ENCODE results near the gene PSMA6. TPM values are rescaled to one million over a fixed set of nuclear protein-coding genes. Genes with fewer than 3 reads are reported as not detected.

Gene PSMA6
- total and polyA plus RNA-seq, 2 of the 13 experiments (the other 11 are each of a cell fraction or from before 2014, with no cell fraction given), result 525 to 1,109 TPM

DNA sequence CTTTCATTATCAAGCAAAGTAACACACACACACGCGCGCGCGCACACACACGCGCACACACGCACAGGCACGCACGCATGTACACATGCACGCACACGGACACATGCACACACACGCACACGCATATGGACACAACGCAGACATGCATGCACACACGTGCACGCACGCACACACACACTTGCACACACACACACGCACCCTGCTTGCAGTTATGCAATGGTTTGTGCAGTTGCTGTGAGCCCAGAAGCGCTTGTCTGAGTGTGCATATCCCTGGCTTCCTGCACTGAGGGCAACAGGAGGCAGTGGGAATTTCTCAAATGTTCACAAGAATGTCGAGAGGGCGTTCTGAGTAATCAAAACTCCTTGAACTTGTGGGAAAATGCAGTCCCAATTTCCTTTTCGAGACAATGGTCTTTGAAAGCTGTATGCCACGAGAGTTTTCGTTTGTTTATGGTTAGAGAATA, 70.8 kb downstream of the PSMA6 start (continued):
- TF ChIP-seq, protein P1, sequence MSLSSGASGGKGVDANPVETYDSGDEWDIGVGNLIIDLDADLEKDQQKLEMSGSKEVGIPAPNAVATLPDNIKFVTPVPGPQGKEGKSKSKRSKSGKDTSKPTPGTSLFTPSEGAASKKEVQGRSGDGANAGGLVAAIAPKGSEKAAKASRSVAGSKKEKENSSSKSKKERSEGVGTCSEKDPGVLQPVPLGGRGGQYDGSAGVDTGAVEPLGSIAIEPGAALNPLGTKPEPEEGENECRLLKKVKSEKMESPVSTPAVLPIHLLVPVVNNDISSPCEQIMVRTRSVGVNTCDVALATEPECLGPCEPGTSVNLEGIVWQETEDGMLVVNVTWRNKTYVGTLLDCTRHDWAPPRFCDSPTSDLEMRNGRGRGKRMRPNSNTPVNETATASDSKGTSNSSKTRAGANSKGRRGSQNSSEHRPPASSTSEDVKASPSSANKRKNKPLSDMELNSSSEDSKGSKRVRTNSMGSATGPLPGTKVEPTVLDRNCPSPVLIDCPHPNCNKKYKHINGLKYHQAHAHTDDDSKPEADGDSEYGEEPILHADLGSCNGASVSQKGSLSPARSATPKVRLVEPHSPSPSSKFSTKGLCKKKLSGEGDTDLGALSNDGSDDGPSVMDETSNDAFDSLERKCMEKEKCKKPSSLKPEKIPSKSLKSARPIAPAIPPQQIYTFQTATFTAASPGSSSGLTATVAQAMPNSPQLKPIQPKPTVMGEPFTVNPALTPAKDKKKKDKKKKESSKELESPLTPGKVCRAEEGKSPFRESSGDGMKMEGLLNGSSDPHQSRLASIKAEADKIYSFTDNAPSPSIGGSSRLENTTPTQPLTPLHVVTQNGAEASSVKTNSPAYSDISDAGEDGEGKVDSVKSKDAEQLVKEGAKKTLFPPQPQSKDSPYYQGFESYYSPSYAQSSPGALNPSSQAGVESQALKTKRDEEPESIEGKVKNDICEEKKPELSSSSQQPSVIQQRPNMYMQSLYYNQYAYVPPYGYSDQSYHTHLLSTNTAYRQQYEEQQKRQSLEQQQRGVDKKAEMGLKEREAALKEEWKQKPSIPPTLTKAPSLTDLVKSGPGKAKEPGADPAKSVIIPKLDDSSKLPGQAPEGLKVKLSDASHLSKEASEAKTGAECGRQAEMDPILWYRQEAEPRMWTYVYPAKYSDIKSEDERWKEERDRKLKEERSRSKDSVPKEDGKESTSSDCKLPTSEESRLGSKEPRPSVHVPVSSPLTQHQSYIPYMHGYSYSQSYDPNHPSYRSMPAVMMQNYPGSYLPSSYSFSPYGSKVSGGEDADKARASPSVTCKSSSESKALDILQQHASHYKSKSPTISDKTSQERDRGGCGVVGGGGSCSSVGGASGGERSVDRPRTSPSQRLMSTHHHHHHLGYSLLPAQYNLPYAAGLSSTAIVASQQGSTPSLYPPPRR (CRISPR knock-in tag; IDR thresholded peaks at IDR 0.05; ENCODE audit: borderline replicate concordance), result peak; percentile 61; the same call in 1 of the 2 replicates
- TF ChIP-seq KDM5A (IDR thresholded peaks at IDR 0.05; ENCODE audit: borderline replicate concordance, low read length), result no peak
- TF ChIP-seq, protein P2, sequence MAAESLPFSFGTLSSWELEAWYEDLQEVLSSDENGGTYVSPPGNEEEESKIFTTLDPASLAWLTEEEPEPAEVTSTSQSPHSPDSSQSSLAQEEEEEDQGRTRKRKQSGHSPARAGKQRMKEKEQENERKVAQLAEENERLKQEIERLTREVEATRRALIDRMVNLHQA (CRISPR knock-in tag; IDR thresholded peaks at IDR 0.05), result no peak
- TF ChIP-seq, protein P3, sequence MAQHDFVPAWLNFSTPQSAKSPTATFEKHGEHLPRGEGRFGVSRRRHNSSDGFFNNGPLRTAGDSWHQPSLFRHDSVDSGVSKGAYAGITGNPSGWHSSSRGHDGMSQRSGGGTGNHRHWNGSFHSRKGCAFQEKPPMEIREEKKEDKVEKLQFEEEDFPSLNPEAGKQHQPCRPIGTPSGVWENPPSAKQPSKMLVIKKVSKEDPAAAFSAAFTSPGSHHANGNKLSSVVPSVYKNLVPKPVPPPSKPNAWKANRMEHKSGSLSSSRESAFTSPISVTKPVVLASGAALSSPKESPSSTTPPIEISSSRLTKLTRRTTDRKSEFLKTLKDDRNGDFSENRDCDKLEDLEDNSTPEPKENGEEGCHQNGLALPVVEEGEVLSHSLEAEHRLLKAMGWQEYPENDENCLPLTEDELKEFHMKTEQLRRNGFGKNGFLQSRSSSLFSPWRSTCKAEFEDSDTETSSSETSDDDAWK (CRISPR knock-in tag; IDR thresholded peaks at IDR 0.05), result no peak
- no peak for TF ChIP-seq NCOA1 (CRISPR knock-in tag; IDR thresholded peaks at IDR 0.05)
- TF ChIP-seq EZH2 (conservative IDR thresholded peaks at IDR 0.05; ENCODE audit: low read depth, low read length), result no peak
- TF ChIP-seq ZNF629 (CRISPR knock-in tag; conservative IDR thresholded peaks at IDR 0.05), result no peak
- 0 out of 2 replicates have a peak, but pooled peaks have one; percentile 16 for TF ChIP-seq ZSCAN21 (CRISPR knock-in tag; IDR thresholded peaks at IDR 0.05; ENCODE audit: borderline replicate concordance)
- no peak for TF ChIP-seq XRCC5 (optimal IDR thresholded peaks at IDR 0.05; ENCODE audit: low read length)
- no peak for TF ChIP-seq ZNF841 (CRISPR knock-in tag; IDR thresholded peaks at IDR 0.05; ENCODE audit: borderline replicate concordance)
- TF ChIP-seq KLF16 (CRISPR knock-in tag; IDR thresholded peaks at IDR 0.05), result 0 out of 4 replicates have a peak, but pooled peaks of 1 of the 2 experiments have one; percentile 35
- TF ChIP-seq ISL2 (CRISPR knock-in tag; IDR thresholded peaks at IDR 0.05), result no peak
- no peak for TF ChIP-seq ZNF569 (CRISPR knock-in tag; IDR thresholded peaks at IDR 0.05; ENCODE audit: borderline replicate concordance)
- TF ChIP-seq, protein P4, sequence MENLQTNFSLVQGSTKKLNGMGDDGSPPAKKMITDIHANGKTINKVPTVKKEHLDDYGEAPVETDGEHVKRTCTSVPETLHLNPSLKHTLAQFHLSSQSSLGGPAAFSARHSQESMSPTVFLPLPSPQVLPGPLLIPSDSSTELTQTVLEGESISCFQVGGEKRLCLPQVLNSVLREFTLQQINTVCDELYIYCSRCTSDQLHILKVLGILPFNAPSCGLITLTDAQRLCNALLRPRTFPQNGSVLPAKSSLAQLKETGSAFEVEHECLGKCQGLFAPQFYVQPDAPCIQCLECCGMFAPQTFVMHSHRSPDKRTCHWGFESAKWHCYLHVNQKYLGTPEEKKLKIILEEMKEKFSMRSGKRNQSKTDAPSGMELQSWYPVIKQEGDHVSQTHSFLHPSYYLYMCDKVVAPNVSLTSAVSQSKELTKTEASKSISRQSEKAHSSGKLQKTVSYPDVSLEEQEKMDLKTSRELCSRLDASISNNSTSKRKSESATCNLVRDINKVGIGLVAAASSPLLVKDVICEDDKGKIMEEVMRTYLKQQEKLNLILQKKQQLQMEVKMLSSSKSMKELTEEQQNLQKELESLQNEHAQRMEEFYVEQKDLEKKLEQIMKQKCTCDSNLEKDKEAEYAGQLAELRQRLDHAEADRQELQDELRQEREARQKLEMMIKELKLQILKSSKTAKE (CRISPR knock-in tag; IDR thresholded peaks at IDR 0.05; ENCODE audit: borderline replicate concordance), result peak; percentile 73
- TF ChIP-seq SMAD9 (CRISPR knock-in tag; IDR thresholded peaks at IDR 0.05), result no peak
- TF ChIP-seq ZNF761 (CRISPR knock-in tag; conservative IDR thresholded peaks at IDR 0.05), result 0 out of 2 replicates have a peak, but pooled peaks have one; percentile 35
- TF ChIP-seq ETV5 (CRISPR knock-in tag; IDR thresholded peaks at IDR 0.05; ENCODE audit: borderline replicate concordance), result no peak
- TF ChIP-seq PCBP1 (IDR thresholded peaks at IDR 0.05; ENCODE audit: borderline replicate concordance, low read depth, low read length), result no peak
- no peak for TF ChIP-seq ZNF567 (CRISPR knock-in tag; IDR thresholded peaks at IDR 0.05; ENCODE audit: borderline replicate concordance)
- TF ChIP-seq, protein P5, sequence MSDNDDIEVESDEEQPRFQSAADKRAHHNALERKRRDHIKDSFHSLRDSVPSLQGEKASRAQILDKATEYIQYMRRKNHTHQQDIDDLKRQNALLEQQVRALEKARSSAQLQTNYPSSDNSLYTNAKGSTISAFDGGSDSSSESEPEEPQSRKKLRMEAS (IDR thresholded peaks at IDR 0.05), result no peak
- no peak for TF ChIP-seq KAT8 (CRISPR knock-in tag; IDR thresholded peaks at IDR 0.05)
